ENCODE measurements around the gene ZFYVE28. TPM values are rescaled to one million over a fixed set of nuclear protein-coding genes. Genes with fewer than 3 reads are reported as not detected.
"Not testable (repeated sequence)": the region's sequence is repeated elsewhere in the genome, so short reads cannot be mapped to it uniquely, and the experiment has no call there.

ZFYVE28 gene
- total and polyA plus RNA-seq, 8 donors = 4.9 to 88.8 (median 7.3) TPM

DNA sequence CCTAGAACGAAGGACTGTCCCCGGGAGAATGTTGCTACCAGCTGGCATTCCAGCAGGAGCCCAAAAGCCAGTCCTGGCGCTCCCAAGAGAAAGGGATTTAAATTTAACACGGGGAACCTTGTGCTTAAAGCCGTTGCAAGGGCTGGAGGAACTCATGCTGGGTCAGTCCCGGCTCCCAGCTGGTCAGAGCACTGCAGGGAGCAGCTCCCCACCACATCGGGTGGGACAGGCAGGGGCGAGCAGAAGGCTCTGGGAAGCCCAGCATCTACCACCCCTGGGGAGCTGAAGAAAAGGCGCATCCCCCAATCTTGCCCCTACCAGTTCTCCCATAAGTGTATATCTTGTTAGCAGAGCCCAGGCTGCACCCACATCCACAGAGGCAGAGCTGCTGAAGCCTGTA lies 16.0 kb upstream of the ZFYVE28 start:
- 57 to 69% (median 59%) methylated on average over 8 to 9 of the region's 9 CpGs for WGBS, 5 donors
- DNase-seq = no peak
- TF ChIP-seq, protein P1, sequence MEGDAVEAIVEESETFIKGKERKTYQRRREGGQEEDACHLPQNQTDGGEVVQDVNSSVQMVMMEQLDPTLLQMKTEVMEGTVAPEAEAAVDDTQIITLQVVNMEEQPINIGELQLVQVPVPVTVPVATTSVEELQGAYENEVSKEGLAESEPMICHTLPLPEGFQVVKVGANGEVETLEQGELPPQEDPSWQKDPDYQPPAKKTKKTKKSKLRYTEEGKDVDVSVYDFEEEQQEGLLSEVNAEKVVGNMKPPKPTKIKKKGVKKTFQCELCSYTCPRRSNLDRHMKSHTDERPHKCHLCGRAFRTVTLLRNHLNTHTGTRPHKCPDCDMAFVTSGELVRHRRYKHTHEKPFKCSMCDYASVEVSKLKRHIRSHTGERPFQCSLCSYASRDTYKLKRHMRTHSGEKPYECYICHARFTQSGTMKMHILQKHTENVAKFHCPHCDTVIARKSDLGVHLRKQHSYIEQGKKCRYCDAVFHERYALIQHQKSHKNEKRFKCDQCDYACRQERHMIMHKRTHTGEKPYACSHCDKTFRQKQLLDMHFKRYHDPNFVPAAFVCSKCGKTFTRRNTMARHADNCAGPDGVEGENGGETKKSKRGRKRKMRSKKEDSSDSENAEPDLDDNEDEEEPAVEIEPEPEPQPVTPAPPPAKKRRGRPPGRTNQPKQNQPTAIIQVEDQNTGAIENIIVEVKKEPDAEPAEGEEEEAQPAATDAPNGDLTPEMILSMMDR (IDR thresholded peaks at IDR 0.05) = no peak
- TF ChIP-seq POLR2AphosphoS5 (IDR thresholded peaks at IDR 0.05) (no peak), EP300 (IDR thresholded peaks at IDR 0.05) (no peak), POLR2A (IDR thresholded peaks at IDR 0.05) (no peak)
- intact Hi-C loops (cut with DNase I; ENCODE audit: low total_unique reads) = no loop called here
- Histone ChIP-seq H3K4me1 (no peaks in the 10 kb centered on the region), H3K9me3 (no peaks in the 10 kb centered on the region), H3K27ac (no peak overlapping the region), H3K27me3 (peaks cover 0 to 10% (median 0%) of the 10 kb centered on the region in 3 donors), H3K4me3 (no peak overlapping the region), H3K36me3 (no peaks in the 10 kb centered on the region)

- Histone ChIP-seq H3K27ac (no peak overlapping the region), H3K9me3 (no peaks in the 10 kb centered on the region), H3K27me3 (peaks cover 0 to 10% (median 0%) of the 10 kb centered on the region in 3 donors), H3K4me3 (no peak overlapping the region), H3K36me3 (no peaks in the 10 kb centered on the region), H3K4me1 (no peaks in the 10 kb centered on the region)
- intact Hi-C loops (cut with DNase I; ENCODE audit: low total_unique reads) = no loop called here
- 57 to 74% (median 68%) methylated on average over 27 to 29 of the region's 29 CpGs for WGBS, 5 donors
- no peak for TF ChIP-seq EP300 (IDR thresholded peaks at IDR 0.05)
- TF ChIP-seq, protein P1 (IDR thresholded peaks at IDR 0.05) = no peak
- no peak for DNase-seq
Measured at GRCh38 chr4:2433609-2434350, 15.3 kb upstream of the ZFYVE28 start.

- H3K27me3 ChIP-seq = peaks cover 0 to 10% (median 0%) of the 10 kb centered on the region in 3 donors
- H3K27ac ChIP-seq = no peak overlapping the region
- 71 to 87% (median 81%) methylated on average over 11 to 20 of the region's 20 CpGs for WGBS, 5 donors
- no peak for DNase-seq
- H3K9me3 ChIP-seq = no peaks in the 10 kb centered on the region
- no peaks in the 10 kb centered on the region for H3K36me3 ChIP-seq
- intact Hi-C loops (cut with DNase I; ENCODE audit: low total_unique reads) = no loop called here
- no peak overlapping the region for H3K4me3 ChIP-seq
- no peaks in the 10 kb centered on the region for H3K4me1 ChIP-seq
- TF ChIP-seq, protein P1 (IDR thresholded peaks at IDR 0.05) = no peak
- TF ChIP-seq POLR2AphosphoS5 (IDR thresholded peaks at IDR 0.05) (no peak), EP300 (IDR thresholded peaks at IDR 0.05) (no peak), POLR2A (IDR thresholded peaks at IDR 0.05) (no peak)
Measured at GRCh38 chr4:2432991-2433530, 14.6 kb upstream of the ZFYVE28 start.

DNA sequence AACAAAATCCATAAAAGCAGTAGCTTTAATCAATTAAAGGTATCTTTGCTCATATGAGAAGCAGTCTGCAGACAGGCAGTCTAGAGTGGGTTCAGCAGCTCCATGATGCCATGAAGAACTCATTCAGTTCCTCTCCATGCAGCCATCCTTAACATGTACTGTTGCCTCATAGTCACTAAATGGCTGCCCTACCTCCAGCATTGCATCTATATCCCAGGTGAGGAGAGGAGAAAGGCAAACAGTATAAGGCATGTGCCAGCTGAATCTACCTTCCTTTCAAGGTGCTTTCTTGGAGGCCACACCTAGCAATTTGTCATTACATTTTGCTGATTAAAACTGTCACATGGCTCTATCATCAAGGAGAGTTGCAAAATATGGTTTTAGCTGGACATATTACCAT lies 13.6 kb upstream of the ZFYVE28 start:
- TF ChIP-seq EP300 (IDR thresholded peaks at IDR 0.05) (no peak), POLR2AphosphoS5 (IDR thresholded peaks at IDR 0.05) (no peak), POLR2A (IDR thresholded peaks at IDR 0.05) (no peak)
- TF ChIP-seq, protein P1 (IDR thresholded peaks at IDR 0.05) = no peak

DNA sequence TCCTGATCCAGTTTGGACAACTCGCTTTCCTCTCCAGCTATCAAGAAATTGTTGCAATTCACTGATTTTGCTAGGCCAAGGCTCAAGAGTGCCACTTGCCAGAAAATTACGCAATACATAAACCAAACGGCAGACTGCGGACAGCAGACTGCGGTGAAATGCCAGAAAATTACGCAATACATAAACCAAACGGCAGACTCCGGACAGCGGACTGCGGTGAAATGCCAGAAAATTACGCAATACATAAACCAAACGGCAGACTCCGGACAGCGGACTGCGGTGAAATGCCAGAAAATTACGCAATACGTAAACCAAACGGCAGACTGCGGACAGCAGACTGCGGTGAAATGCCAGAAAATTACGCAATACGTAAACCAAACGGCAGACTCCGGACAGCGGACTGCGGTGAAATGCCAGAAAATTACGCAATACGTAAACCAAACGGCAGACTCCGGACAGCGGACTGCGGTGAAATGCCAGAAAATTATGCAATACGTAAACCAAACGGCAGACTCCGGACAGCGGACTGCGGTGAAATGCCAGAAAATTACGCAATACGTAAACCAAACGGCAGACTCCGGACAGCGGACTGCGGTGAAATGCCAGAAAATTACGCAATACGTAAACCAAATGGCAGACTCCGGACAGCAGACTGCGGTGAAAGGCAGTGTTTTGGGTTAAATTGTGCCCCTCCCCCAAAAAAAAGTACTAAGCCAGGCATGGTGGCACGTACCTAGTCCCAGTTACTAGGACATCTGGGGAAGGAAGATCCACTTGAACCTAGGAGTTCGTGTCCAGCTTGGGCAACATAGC lies 11.7 kb upstream of the ZFYVE28 start:
- intact Hi-C loops (cut with DNase I; ENCODE audit: low total_unique reads); DNase-seq; H3K9me3 ChIP-seq; H3K36me3 ChIP-seq; H3K4me1 ChIP-seq; H3K4me3 ChIP-seq: not testable (repeated sequence)
- peaks cover 0 to 25% (median 0%) of the 10 kb centered on the region in 3 donors for H3K27me3 ChIP-seq
- 66 to 89% (median 77%) methylated on average over 21 to 28 of the region's 49 CpGs for WGBS, 5 donors
- H3K27ac ChIP-seq = peak overlapping the region in 1 of 5 donors; percentile 7

More for the DNA sequence above, 13.6 kb upstream of the ZFYVE28 start:
- Histone ChIP-seq H3K27me3 (peaks cover 0 to 15% (median 0%) of the 10 kb centered on the region in 3 donors), H3K27ac (no peak overlapping the region), H3K4me3 (no peak overlapping the region), H3K9me3 (no peaks in the 10 kb centered on the region), H3K4me1 (no peaks in the 10 kb centered on the region), H3K36me3 (no peaks in the 10 kb centered on the region)
- intact Hi-C loops (cut with DNase I; ENCODE audit: low total_unique reads) = no loop called here
- DNase-seq = no peak

Measured in stomach (tissue), 9 donors.